ENCODE measurements around the gene TSTD1.

TSTD1 gene
- total RNA-seq: 16.6 to 39.5 (median 19.4) reads per million in 3 experiments

DNA sequence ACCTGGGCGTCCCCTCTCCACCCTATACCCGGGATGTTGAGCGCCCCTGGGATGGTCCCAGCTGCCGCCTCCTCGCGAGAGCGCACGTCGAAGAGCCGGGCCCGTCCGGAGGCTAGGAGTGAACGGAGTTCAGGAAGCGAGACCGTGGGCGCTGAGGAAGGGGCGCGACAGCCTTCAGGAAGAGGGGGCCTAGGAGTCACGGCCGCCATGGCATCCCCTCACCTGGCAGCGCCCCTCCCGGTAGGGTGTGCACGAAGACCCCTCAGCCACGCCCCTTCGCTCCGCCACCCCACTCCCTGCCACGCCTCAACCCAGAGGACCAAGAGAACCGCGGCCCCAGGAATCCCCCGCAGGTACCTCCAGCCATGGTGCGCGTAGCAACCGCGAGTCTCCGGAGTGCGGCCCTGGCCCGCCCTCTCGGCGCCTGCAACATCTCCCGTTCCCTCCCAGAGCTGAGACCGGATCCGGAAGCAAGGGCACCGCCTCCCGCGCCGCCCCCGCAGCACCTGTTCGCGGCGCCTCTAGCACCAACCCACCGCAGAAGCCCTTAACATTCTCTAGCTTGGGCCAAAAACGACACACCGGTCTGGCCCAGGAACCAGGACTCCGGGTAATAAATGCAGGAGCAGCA is at the start of gene TSTD1:
TSTD1 (minus strand) TSS at position 442 of the 631 bp plus-strand sequence; CDS start at position 367, 75 bp downstream.
- peak; percentile 88 for DNase-seq

GRCh38 chr1:161086457-161086856 is 47.7 kb upstream of the TSTD1 start:
- DNase-seq: no peak

- no peak for DNase-seq
These were observed 46.4 kb upstream of the TSTD1 start for GRCh38 chr1:161085165-161085564.

DNA sequence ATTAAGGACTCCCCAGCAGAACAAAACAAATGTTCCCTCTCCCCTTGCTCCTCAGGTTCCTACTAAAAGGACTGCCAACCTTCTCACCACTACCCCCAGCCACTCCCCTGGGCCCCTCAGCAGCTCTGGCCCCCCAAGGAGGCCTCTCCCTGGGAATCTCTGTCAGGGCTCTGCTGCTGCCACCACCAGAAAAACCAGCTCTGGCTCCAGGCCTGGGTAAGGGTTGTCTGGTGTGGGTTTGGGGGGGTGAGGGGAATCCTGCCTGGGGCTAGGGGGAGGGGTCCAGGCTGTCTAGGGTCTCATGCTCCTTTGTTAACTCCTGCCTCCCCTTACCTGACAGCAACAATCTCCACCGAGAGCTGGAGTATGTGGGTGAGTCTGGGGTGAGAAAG is 45.8 kb upstream of the TSTD1 start:
- no peak for DNase-seq

GRCh38 chr1:161083748-161084596 is 45.2 kb upstream of the TSTD1 start:
- DNase-seq: no peak

GRCh38 chr1:161082996-161083747 is 44.4 kb upstream of the TSTD1 start:
- DNase-seq: no peak

- DNase-seq: no peak
These were observed 43.7 kb upstream of the TSTD1 start for GRCh38 chr1:161082483-161082882.

DNA sequence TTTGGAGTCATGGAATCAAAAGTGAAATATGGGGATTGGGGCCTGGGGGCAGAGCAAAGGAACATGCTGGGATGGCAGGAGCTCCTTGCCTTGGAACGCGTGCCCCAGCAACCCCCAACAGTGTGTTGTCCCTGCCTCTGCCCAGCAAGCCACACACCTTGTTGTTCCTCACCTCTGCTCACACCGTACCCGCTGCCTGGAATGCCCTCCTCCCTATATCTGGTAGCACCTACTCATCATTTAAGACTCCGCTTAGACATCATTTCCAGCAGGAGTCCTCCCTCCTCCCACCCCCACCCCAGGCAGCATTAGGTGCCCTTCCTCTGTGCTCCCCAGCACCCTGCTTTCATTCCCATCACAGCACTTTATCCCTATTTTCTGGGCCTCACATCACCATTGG is 42.8 kb upstream of the TSTD1 start:
- no peak for DNase-seq

GRCh38 chr1:161080441-161081405 is 42.0 kb upstream of the TSTD1 start:
- DNase-seq: no peak

DNA sequence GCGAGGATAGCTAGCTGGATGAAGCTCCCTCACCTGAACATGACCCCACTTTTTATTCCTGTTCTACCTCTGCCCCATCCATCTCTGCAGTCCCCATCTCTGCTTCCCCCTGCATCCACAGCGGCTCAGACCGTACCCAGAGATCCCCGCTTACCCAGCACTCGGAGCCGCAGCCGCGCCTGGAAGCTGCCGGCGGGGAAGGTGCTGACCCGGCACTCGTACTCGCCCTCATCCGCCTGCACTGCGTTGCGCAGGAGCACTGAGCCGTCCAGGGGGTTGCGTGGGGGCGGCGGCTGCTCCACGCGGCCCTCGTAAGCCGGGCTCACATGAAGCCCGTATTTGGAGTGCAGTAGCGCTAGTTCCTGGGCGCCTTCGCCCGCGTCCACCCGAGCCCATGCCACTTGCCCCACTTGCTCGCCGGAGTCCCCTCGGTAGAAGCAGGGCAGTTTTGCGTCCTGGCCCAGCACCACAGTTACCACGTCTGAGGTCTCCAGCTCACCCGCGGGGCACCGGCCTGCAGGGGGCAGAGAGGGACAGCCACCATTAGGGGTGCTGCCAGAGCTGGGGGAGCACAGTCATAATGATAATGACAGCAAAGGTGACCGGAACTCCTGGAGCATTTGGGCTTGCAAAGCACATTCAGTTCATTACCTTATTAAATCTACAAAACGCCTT is 40.8 kb upstream of the TSTD1 start:
- DNase-seq: no peak

- no peak for DNase-seq
These were observed 38.7 kb upstream of the TSTD1 start for GRCh38 chr1:161077426-161077825.

GRCh38 chr1:161076410-161076809 is 37.6 kb upstream of the TSTD1 start:
- DNase-seq: no peak

DNA sequence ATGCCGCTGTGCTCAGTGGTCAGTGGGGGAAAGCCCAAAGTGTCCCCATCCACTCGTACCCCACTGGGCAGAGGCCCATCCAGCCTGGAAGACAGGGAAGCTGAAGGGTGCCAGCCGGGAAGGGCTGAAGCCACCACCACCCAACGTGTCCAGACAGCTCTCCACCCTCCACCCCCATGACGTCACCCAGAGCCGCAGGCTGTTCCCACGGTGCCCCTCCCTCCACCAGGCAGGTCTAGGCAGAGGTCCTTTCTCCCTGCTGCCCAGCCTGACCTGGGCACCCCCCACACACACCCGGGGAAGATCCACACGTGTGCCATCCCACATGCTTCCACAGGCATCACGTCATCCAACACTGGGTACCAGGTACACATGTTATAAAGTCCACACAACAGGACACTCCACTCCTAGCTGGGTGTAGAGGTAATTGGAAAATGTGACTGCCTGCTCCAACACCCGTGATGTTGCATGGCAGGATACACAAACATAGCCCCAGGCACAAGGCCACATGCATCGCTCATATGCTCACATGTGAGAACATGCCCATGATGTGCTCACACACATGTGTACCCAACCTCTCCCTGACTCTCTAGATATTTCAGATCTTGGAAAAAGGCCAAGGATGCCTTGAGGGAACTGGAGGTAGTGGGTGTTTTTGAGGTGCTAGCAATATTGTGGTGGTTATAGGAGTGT is 36.1 kb upstream of the TSTD1 start:
- DNase-seq: no peak

DNA sequence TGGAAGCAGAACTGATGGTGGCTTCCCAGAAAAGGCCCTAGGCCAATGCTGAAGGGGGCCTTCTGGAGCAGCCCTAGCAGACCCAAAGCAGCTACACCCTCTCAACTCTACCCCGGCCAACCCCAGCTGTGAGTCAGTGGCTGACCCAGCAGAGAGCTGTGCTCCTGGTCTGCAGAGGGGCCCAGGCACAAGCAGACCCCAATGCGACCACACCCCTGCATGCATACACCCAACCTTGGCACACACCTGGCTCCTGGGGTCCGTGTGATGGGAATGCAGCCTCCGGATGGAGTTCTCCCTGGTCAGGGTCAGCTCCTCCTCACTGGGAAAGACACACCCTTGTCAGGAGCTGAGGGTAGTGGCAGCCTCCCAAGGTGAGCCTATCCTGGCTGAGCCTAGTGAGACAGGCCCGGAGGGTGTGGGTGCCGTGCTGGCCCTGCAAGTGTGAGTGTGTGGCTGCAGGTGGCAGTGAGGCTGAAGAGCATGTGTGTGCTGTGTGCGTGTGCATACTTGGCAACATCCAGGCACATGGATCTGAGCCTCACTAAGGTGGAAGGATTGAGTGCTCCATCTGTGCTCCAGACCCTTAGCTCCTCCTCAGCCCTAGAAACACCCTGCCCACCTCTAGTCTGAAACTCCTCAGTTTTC is 34.8 kb upstream of the TSTD1 start:
- DNase-seq: no peak

GRCh38 chr1:161072751-161073449 is 34.1 kb upstream of the TSTD1 start:
- no peak for DNase-seq

DNA sequence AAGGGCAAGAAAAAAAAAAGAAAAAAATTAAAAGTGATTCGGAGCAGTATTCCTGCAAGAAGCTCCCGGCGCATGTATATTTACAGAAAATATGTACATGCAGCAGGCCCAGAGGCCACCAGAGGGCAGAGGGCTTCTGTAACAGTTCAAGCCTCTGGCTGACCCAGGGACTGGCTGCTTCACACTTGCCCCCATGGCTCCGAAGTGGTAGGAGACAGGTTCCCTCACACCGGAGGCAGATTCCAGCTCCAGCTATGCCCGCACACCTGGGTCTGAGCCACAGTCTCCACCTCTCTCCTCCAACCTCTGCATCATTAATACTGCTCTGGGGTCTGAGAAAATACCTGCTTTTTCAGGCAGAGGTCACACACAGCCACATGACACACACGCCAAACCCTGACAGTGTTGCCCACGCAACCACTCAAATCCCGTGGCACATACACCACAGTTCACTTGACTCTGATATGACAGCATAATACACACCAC is 33.2 kb upstream of the TSTD1 start:
- DNase-seq: peak; percentile 30

- DNase-seq: no peak
These were observed 32.0 kb upstream of the TSTD1 start for GRCh38 chr1:161070761-161071160.

DNA sequence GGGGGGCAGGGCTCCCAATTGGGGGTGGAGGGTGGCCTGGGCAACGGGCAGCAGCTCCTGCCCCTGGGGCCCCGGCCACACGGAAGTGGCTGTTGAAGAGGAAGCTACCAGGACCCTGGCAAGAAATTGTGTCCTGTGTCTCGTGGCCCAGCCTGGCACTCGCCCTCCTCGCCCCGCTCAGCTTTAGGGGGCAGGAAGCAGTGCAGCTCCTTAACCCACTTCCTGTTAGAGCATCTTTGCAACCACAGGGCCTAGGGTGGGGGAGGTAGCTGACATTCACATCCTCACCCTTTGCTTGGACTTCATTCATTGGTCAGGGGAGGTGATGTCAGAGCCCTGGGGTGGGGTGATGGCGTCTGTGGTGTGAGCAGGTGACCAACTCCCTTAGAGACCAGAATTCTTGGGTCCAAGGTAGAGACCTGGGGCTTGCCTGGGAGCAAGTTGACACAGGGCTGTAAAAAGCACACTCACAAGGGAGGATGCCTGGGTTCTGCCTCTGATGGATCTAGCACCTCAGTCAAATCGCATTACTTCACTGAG is 31.0 kb upstream of the TSTD1 start, which contains the start of gene ARHGAP30:
ARHGAP30 (minus strand) TSS at position 161 of the 540 bp plus-strand sequence. CDS start 267 bp downstream, outside the sequence.
- peak; percentile 88 for DNase-seq

DNA sequence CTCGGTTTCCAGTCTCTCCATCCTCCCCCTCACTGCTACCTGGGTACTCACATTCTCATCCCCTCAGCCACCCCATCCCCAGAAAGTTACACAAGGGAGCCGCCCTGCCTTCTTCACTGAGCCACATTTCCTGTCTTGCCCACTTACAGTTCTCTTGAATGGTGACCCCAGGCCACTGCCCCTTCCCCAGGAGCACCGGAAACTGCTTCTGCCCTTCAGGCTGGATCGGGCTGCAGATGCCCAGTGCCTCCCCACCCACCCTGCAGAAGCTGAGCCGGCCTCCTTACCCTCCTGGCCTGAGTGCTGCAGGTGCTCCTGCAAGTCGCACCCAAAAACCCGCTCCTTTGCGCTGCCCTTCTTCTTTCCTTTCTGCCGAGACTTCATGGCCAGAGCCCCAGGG is 30.5 kb upstream of the TSTD1 start:
- DNase-seq: peak; percentile 12

Measured in central memory CD4-positive, alpha-beta T cell (primary cell).